ENCODE data around the gene CDKAL1. TPM values are rescaled to one million over a fixed set of nuclear protein-coding genes. Genes with fewer than 3 reads are reported as not detected.
"Not testable (repeated sequence)": the region's sequence is repeated elsewhere in the genome, so short reads cannot be mapped to it uniquely, and the experiment has no call there.

Gene CDKAL1
- total RNA-seq, 1 experiment from 2014 or later = 24.4 TPM

DNA sequence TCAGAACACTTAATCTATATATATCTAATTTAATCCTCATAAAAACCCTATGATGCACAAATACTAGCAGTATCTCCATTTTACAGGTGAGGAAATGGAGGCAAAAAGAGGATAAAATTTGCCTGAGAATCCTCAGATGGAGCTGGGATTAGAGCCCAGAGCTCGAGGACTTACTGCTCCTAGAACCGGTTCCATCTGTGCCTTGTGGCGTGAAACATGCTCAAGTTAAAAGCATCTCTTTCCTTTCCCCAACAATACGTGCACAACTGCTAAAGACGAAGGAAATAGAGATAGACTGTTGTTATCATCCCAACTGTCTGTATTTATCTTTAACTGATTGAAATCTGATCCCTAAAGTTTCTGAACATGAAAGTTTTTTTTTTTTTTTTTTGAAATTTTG, 691.7 kb downstream of the CDKAL1 start:
- no peaks in the 10 kb centered on the region for H3K27me3 ChIP-seq (ENCODE audit: control insufficient read depth, insufficient read depth, low read length)
- H3K36me3 ChIP-seq (replicated peaks; ENCODE audit: control insufficient read depth, insufficient read depth, low read length) = no peaks in the 10 kb centered on the region
- no peak overlapping the region for H3K4me3 ChIP-seq (ENCODE audit: insufficient read depth, low read depth, low read length)
- no peak for DNase-seq

DNA sequence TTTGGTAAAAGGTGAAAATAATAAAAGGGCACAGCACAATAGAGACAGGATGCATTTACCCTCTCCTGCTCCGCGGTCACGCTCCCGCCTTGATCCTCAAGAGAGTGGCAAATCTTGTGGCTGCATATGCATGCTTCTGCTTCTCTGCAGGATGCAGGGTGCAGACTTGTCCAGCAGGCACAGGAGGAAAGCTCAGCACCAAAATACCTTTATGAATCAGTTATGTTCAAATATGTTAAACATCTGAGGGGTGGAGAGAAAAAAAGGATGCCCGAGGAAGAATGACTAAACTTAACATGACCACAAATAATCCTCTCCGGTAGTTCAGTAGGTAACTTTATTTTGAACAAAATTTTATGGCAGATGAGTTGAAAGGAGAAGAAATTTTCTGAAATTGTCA, 693.2 kb downstream of the CDKAL1 start:
- Histone ChIP-seq H3K36me3 (replicated peaks; ENCODE audit: control insufficient read depth, insufficient read depth, low read length) (no peaks in the 10 kb centered on the region), H3K27me3 (ENCODE audit: control insufficient read depth, insufficient read depth, low read length) (no peaks in the 10 kb centered on the region), H3K4me3 (ENCODE audit: insufficient read depth, low read depth, low read length) (no peak overlapping the region)
- DNase-seq = no peak

DNA sequence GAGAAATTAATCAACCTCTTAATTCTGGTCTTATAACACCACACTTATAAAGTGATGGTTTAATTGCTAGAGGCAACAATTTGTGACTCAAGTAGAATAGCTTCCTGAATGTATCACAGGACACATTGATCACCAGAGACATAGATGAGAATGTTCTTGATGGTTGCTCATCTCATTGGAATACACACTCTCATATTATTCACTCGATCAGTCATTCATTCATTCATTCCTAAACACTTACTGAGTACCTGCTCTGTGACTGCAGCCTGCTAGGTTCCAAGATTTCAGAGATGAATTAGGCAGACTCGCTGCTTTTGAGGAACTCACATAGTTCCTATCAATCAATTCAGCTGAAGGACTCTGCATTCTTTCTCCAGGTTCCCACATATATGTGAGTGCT, 694.2 kb downstream of the CDKAL1 start:
- Histone ChIP-seq H3K4me3 (ENCODE audit: insufficient read depth, low read depth, low read length) (no peak overlapping the region), H3K36me3 (replicated peaks; ENCODE audit: control insufficient read depth, insufficient read depth, low read length) (no peaks in the 10 kb centered on the region), H3K27me3 (ENCODE audit: control insufficient read depth, insufficient read depth, low read length) (no peaks in the 10 kb centered on the region)
- no peak for DNase-seq

DNA sequence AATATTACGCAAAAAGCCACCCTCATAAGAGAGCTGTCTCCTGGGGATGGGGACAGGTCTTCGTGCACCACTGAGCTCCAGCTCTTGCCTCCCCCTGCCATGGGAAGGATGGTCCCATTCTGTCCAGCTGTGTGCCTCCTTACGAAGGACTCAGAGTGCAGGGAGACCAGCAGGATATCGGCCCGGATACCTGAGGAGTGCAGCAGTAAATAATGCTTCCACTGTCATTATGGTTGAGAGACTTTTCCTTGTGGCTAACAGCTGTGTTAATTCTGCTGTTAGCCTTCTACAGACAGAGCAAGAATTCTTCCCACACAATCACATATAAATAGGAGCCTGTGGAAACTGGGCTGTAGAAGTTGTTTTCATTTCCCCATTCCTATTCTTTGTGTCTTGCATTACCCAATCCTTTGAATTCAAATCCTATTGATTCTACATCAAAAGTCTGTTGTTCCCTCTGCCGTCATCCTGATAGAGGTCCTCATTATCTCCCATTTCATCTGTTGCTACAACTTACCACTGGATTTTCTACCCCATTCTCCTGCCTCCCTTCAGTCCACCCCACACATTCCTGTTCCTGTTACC, 694.7 kb downstream of the CDKAL1 start:
- H3K4me3 ChIP-seq (ENCODE audit: insufficient read depth, low read depth, low read length) = no peak overlapping the region
- no peaks in the 10 kb centered on the region for H3K36me3 ChIP-seq (replicated peaks; ENCODE audit: control insufficient read depth, insufficient read depth, low read length)
- DNase-seq = no peak
- no peaks in the 10 kb centered on the region for H3K27me3 ChIP-seq (ENCODE audit: control insufficient read depth, insufficient read depth, low read length)

DNA sequence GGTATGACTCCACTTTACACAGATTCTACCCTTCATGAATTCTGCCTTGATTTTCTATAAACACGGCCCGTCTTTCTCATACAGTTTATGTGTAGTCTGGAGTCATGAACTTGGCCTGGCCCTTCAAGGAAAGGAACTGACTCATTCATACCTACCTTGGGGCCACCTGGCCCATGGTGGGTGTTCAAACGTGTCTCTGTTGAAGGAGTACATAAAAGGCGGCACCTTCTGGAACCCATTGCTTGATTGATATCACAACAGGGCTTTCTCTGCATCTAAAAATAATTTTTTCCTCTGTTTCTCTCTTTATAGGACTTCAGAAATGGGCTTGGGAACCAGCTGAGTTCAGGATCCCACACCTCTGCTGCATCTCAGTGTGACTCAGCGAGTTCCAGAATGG, 696.3 kb downstream of the CDKAL1 start:
- no peak for DNase-seq
- no peaks in the 10 kb centered on the region for H3K36me3 ChIP-seq (replicated peaks; ENCODE audit: control insufficient read depth, insufficient read depth, low read length)
- H3K4me3 ChIP-seq (ENCODE audit: insufficient read depth, low read depth, low read length) = no peak overlapping the region
- no peaks in the 10 kb centered on the region for H3K27me3 ChIP-seq (ENCODE audit: control insufficient read depth, insufficient read depth, low read length)

DNA sequence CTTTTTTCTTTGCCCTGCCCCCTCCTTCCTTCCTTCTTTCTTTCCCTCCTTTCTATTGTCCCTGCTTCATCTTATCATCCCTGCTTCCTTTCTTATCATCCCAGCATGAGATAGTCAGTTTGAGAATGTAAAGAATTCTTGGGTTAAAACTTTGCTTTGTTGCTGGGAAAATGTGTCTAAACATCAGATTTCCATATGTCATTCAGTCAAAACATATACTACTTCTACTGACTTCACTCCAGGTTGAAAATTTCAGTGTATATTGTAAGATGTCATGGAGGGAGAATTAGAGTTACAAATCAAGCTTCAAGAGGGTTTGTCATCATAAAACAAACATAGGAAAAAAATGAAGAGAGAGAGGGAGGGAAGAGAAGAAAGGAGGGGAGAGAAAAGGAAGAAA, 700.9 kb downstream of the CDKAL1 start:
- no peaks in the 10 kb centered on the region for H3K36me3 ChIP-seq (replicated peaks; ENCODE audit: control insufficient read depth, insufficient read depth, low read length)
- no peak overlapping the region for H3K4me3 ChIP-seq (ENCODE audit: insufficient read depth, low read depth, low read length)
- DNase-seq = no peak
- H3K27me3 ChIP-seq (ENCODE audit: control insufficient read depth, insufficient read depth, low read length) = no peaks in the 10 kb centered on the region

DNA sequence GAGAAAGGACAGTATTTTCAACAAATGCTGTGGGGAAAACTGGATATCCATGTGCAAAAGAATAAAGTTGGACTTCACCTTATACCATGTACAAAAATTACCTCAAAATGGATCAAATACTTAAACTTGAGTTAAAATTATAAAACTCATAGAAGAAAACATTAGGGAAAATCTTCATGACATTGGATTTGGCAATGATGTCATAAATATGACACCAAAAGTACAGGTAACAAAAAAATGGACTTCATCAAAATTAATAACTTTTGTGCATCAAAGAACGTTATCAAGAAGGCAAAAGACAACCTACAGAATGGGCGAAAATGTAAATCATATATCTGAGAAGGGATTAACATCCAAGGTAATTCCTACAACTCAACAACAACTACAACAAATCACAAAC, 704.0 kb downstream of the CDKAL1 start:
- Histone ChIP-seq H3K4me3 (ENCODE audit: insufficient read depth, low read depth, low read length) (no peak overlapping the region), H3K36me3 (replicated peaks; ENCODE audit: control insufficient read depth, insufficient read depth, low read length) (no peaks in the 10 kb centered on the region), H3K27me3 (ENCODE audit: control insufficient read depth, insufficient read depth, low read length) (no peaks in the 10 kb centered on the region)
- no peak for DNase-seq

DNA sequence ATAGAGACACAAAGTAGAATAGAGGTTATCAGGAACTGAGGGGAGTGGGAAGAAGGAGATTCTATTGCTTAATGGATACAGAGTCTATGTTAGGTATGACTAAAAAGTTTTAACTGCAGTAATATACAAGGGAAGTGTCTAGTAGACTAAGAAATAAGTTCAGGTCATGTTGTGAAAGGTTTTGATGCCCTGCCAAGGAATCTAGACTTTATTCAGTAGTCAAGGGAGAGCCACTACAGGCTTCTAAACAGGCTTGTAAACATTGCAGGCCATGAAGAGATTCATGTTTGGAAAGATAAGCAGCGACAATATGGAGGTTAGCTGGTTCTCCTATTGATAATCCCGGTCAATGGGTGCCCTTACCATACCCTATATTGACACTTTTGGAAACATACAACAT, 706.5 kb downstream of the CDKAL1 start:
- H3K27me3 ChIP-seq (ENCODE audit: control insufficient read depth, insufficient read depth, low read length) = no peaks in the 10 kb centered on the region
- H3K4me3 ChIP-seq (ENCODE audit: insufficient read depth, low read depth, low read length) = no peak overlapping the region
- no peak for DNase-seq
- no peaks in the 10 kb centered on the region for H3K36me3 ChIP-seq (replicated peaks; ENCODE audit: control insufficient read depth, insufficient read depth, low read length)

DNA sequence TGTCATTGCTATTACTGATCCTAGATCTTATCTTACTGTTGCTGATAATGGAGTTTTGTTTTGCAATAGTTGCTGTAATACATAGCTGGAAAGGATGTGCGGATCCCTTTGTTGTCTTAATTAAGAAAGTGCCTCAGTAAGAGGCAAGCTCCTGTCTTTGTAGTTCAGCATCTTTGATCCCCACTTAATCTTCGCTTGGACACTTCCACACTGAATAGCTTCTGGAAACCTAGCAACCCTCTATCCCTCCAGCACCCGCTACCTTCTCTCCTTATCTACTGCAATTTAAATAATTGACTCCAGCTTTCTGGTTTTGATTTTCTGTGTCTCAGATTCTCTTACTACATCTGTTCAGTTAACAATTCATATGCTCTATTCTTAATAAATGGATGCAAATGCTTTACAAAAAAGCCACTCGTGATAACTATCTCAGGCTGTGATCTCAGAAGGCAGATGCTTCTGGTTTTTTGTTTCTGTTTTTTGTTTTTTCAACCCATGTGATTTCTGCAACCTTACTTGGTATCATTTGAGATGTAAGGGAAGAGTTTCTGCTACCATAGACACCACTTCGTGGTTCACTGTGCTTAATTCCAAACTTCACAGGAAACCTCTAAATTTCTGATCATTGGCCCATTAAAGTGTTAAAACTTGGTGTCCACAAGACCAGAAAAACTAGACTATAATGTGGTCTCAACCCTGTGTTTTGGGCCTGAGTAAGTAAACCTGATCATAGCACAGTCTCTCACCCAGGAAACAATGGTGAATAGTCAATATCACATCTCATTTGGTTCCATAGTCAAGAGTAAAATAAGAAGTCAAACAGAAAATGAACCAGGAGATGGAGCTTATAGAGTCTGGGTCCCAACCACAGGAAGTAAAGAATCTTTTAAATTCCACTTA, 707.2 kb downstream of the CDKAL1 start:
- no peaks in the 10 kb centered on the region for H3K36me3 ChIP-seq (replicated peaks; ENCODE audit: control insufficient read depth, insufficient read depth, low read length)
- no peak overlapping the region for H3K4me3 ChIP-seq (ENCODE audit: insufficient read depth, low read depth, low read length)
- no peak for DNase-seq
- no peaks in the 10 kb centered on the region for H3K27me3 ChIP-seq (ENCODE audit: control insufficient read depth, insufficient read depth, low read length)

DNA sequence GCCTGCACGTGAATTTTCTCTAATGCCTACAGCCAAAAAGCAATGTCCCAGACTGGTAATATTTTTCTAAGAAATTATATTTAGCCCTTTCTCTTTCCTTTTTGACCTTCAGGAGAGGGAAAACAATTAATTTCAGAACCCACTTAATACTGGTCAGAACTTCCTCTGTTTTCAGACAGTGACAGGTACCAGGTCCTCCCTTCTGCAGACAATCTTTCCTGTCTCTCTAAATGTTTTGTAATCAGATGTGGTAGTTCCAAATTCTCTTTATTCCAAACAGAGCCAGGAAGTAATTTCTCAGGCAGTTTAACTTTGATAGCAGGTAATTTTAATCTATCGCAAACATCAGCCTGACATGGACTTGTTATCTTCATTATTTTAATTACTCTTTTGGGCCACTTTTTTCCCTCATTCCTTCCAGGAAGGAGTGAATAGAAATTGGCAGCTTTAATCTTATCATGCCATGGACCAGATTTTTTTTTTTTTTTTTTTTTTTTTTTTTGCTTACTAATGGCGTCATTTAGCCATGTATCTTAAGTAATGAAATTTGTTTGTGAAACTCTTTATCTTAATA, 710.7 kb downstream of the CDKAL1 start:
- DNase-seq = no peak
- no peaks in the 10 kb centered on the region for H3K27me3 ChIP-seq (ENCODE audit: control insufficient read depth, insufficient read depth, low read length)

DNA sequence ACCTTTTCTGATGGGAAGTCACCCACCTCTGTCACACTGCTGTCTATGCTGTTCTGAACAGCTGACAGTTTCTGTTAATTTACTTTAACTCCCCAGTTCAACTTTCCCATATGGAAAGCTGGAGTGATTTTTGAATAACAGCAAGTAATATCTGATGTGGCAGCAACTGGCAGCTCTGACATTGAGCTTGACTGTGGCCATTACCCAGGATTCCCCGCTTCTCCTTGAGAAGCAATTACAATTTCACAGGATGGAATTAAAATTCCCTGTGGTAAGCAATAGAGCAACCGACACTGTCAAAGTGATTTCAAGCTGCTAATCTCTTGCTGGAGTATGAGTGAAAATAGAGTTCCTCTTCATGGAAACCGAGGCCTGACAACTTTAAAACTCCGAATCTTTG, 711.2 kb downstream of the CDKAL1 start:
- no peak for DNase-seq
- no peaks in the 10 kb centered on the region for H3K36me3 ChIP-seq (replicated peaks; ENCODE audit: control insufficient read depth, insufficient read depth, low read length)
- H3K4me3 ChIP-seq (ENCODE audit: insufficient read depth, low read depth, low read length) = no peak overlapping the region
- H3K27me3 ChIP-seq (ENCODE audit: control insufficient read depth, insufficient read depth, low read length) = no peaks in the 10 kb centered on the region

More for the DNA sequence above, 710.7 kb downstream of the CDKAL1 start:
- Histone ChIP-seq H3K36me3 (replicated peaks; ENCODE audit: control insufficient read depth, insufficient read depth, low read length) (no peaks in the 10 kb centered on the region), H3K4me3 (ENCODE audit: insufficient read depth, low read depth, low read length) (no peak overlapping the region)

DNA sequence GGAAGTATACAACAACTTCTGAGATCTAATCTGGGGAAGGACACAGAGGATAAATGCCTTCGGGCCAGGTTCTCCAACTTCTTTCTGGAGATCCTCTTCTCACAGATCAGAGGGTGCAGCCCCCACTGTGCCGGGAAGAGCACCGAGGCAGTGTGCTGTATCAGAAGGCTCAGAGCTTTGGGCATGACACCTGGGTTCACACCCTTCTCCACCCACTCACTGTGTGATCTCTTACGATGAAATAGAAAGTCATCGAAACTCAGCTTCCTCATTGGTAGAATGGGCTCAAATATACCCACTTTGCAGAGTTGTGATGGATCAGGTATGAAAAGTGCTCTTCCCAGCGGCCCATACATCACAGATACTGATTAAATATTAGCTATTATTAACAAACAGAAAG, 711.8 kb downstream of the CDKAL1 start:
- Histone ChIP-seq H3K4me3 (ENCODE audit: insufficient read depth, low read depth, low read length) (no peak overlapping the region), H3K36me3 (replicated peaks; ENCODE audit: control insufficient read depth, insufficient read depth, low read length) (no peaks in the 10 kb centered on the region), H3K27me3 (ENCODE audit: control insufficient read depth, insufficient read depth, low read length) (no peaks in the 10 kb centered on the region)
- no peak for DNase-seq

DNA sequence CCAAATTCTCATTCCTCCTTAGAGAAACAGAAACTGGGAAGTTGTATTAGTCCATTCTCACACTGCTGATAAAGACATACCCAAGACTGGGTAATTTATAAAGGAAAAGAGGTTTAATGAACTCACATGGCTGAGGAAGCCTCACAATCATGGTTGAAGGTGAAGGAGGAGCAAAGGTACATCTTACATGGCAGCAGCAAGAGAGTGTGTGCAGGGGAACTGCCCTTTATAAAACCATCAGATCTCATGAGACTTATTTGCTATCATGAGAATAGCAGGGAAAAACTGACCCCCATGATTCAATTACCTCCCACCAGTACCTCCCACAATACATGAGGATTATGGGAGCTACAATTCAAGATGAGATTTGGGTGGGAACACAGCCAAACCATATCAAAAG, 720.2 kb downstream of the CDKAL1 start:
- H3K36me3 ChIP-seq (replicated peaks; ENCODE audit: control insufficient read depth, insufficient read depth, low read length); H3K27me3 ChIP-seq (ENCODE audit: control insufficient read depth, insufficient read depth, low read length): not testable (repeated sequence)

DNA sequence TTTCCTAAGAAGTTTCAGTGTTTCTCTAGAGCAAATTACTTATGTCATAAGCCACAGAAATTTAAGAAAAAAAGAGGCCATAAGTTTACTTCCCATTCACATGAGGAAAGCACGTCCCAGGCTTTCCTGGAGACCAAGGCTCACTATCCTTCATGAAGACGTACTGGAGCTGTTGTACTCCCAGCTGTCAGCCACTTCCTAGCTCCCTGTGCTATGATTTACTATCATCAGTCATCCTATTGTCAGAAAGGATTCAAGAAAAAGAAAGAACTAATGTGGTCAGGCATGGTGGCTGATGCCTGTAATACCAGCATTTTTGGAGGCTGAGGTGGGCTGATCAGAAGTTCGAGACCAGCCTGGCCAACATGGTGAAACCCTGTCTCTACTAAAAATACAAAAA, 721.9 kb downstream of the CDKAL1 start:
- Histone ChIP-seq H3K27me3 (ENCODE audit: control insufficient read depth, insufficient read depth, low read length) (no peaks in the 10 kb centered on the region), H3K4me3 (ENCODE audit: insufficient read depth, low read depth, low read length) (no peak overlapping the region), H3K36me3 (replicated peaks; ENCODE audit: control insufficient read depth, insufficient read depth, low read length) (no peaks in the 10 kb centered on the region)
- DNase-seq = no peak

More for the DNA sequence above, 720.2 kb downstream of the CDKAL1 start:
- not testable (repeated sequence) for H3K4me3 ChIP-seq (ENCODE audit: insufficient read depth, low read depth, low read length); DNase-seq

DNA sequence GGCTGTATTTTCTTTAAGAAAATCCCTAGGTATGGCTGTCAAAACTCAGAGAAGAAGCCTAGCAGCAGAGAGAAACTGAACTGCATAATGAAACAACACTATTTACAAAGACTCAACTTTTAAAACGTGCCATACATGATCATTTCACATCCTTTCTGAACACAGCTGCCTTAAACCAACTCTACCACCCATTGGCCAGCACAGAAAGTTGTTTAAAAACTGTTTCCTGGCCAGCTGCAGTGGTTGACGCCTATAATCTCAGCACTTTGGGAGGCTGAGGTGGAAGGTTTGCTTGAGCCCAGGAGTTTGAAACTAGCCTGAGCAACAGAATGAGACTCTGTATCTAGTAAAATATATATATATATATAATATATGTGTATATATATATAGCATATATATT, 722.9 kb downstream of the CDKAL1 start:
- no peak for DNase-seq
- no peak overlapping the region for H3K4me3 ChIP-seq (ENCODE audit: insufficient read depth, low read depth, low read length)
- no peaks in the 10 kb centered on the region for H3K27me3 ChIP-seq (ENCODE audit: control insufficient read depth, insufficient read depth, low read length)
- H3K36me3 ChIP-seq (replicated peaks; ENCODE audit: control insufficient read depth, insufficient read depth, low read length) = no peaks in the 10 kb centered on the region

Data from H7 (cell line).